ENCODE data around the gene BMP6.

The BMP6 gene

GRCh38 chr6:7919871-7920270 is 194.0 kb downstream of the BMP6 start:
- in situ Hi-C loops (cut with MboI; ENCODE audit: low sequenced_read_pairs), result no loop called here

- in situ Hi-C loops (cut with MboI; ENCODE audit: low sequenced_read_pairs), result no loop called here
Observed at GRCh38 chr6:7920425-7920824, 194.5 kb downstream of the BMP6 start.

- in situ Hi-C loops (cut with MboI; ENCODE audit: low sequenced_read_pairs), result no loop called here
Observed at GRCh38 chr6:7921046-7921445, 195.1 kb downstream of the BMP6 start.

GRCh38 chr6:7921632-7922092 is 195.8 kb downstream of the BMP6 start:
- in situ Hi-C loops (cut with MboI; ENCODE audit: low sequenced_read_pairs), result no loop called here

GRCh38 chr6:7922596-7922995 is 196.7 kb downstream of the BMP6 start:
- in situ Hi-C loops (cut with MboI; ENCODE audit: low sequenced_read_pairs), result no loop called here

- in situ Hi-C loops (cut with MboI; ENCODE audit: low sequenced_read_pairs), result no loop called here
Observed at GRCh38 chr6:7924867-7925266, 199.0 kb downstream of the BMP6 start.
